Measurements from ENCODE around the gene ZNF500. TPM values are rescaled to one million over a fixed set of nuclear protein-coding genes. Genes with fewer than 3 reads are reported as not detected.

ZNF500 gene
- total and polyA plus RNA-seq, 2 of the 4 experiments (the other 2 are of a cell fraction): 4.5 to 5.9 TPM

GRCh38 chr16:4718466-4718865, 48.5 kb downstream of the ZNF500 start:
- no peak overlapping the region for H2AFZ ChIP-seq (replicated peaks; ENCODE audit: low read length, poor library complexity)
- dilution Hi-C loops (cut with HindIII; ENCODE audit: low sequenced_read_pairs, unreplicated experiment): no loop called here
- intact Hi-C loops (cut with micrococcal nuclease): no loop called here
- peak overlapping the region; percentile 28 for H2AK9ac ChIP-seq (replicated peaks; ENCODE audit: low read depth, low read length, poor library complexity)
- peaks cover 0 to 20% of the 10 kb centered on the region in 2 experiments; a peak in 2 of 4 replicates for H3K79me1 ChIP-seq (ENCODE audit: low read depth in 1 of 2, low read length in 2 of 2)
- H2BK15ac ChIP-seq (ENCODE audit: low read depth, low read length): no peak overlapping the region
- DNase-seq: no peak
- H3K56ac ChIP-seq (ENCODE audit: extremely low read depth, insufficient read depth, low read length): no peak overlapping the region
- no peak overlapping the region for H2AK5ac ChIP-seq (ENCODE audit: low read depth, low read length)
- H4K8ac ChIP-seq (ENCODE audit: low read depth in 2 of 2, low read length in 2 of 2): no peak overlapping the region
- no TSS peak for BruUV-seq (replicated peaks)
- no peak overlapping the region for H3K18ac ChIP-seq (ENCODE audit: low read depth, low read length)
- WGBS, 2 experiments (ENCODE audit: extremely low coverage in 2 of 2, insufficient read length in 1 of 2): no CpG with 5 or more reads among the region's 5 CpGs
- POLR2A ChIA-PET (ENCODE audit: unreplicated experiment): no interaction called here
- no peaks in the 10 kb centered on the region for H3K9me3 ChIP-seq (ENCODE audit: control insufficient read depth, insufficient read depth, low read length)
- no peak overlapping the region for H4K91ac ChIP-seq (ENCODE audit: insufficient read depth, low read depth, low read length)
- H3K36me3 ChIP-seq (ENCODE audit: control insufficient read depth, insufficient read depth, low read length): peaks cover 29% of the 10 kb centered on the region
- H3K14ac ChIP-seq (replicated peaks; ENCODE audit: low read depth, low read length): no peak overlapping the region
- H3K4me3 ChIP-seq (ENCODE audit: insufficient read depth, low read depth, low read length): no peak overlapping the region
- H4K5ac ChIP-seq (ENCODE audit: low read depth, low read length): no peak overlapping the region
- CTCF ChIA-PET: no interaction called here
- H2BK120ac ChIP-seq (ENCODE audit: low read depth, low read length): no peak overlapping the region
- in situ Hi-C loops (cut with MboI; ENCODE audit: low sequenced_read_pairs): no loop called here
- H4K20me1 ChIP-seq (ENCODE audit: insufficient read depth, low read length): no peaks in the 10 kb centered on the region
- no peaks in the 10 kb centered on the region for H3K27me3 ChIP-seq (ENCODE audit: control insufficient read depth, insufficient read depth, low read length)
- no peak overlapping the region for H3K4me2 ChIP-seq (ENCODE audit: low read depth, low read length)
- H3K4ac ChIP-seq (ENCODE audit: low read depth, low read length): no peak overlapping the region
- no peak overlapping the region for H2BK20ac ChIP-seq (ENCODE audit: low read depth, low read length)
- H3K27ac ChIP-seq (ENCODE audit: insufficient read depth, low read length): no peak overlapping the region
- no peak overlapping the region for H3K23ac ChIP-seq (ENCODE audit: low read depth, low read length)
- no peak overlapping the region for H2BK5ac ChIP-seq (ENCODE audit: low read depth, low read length, poor library complexity, severe bottlenecking)
- no peaks in the 10 kb centered on the region for H3K9me1 ChIP-seq (ENCODE audit: insufficient read depth, low read length)
- H3K4me1 ChIP-seq (ENCODE audit: control insufficient read depth, insufficient read depth, low read length): no peaks in the 10 kb centered on the region
- no peak for ATAC-seq (ENCODE audit: low read depth)
- TF ChIP-seq MAFK (IDR thresholded peaks at IDR 0.05; ENCODE audit: low read depth, low read length) (no peak), NFE2L2 (IDR thresholded peaks at IDR 0.05; ENCODE audit: low read depth, low read length) (no peak), RFX5 (IDR thresholded peaks at IDR 0.05; ENCODE audit: low read depth, low read length) (no peak), RCOR1 (IDR thresholded peaks at IDR 0.05; ENCODE audit: insufficient replicate concordance, low read length) (no peak), POLR2A (IDR thresholded peaks at IDR 0.05; ENCODE audit: low read depth, low read length) (no peak), CTCF (conservative IDR thresholded peaks at IDR 0.05; ENCODE audit: low read depth, low read length) (no peak), SMC3 (IDR thresholded peaks at IDR 0.05; ENCODE audit: low read depth, low read length) (no peak), ELK1 (IDR thresholded peaks at IDR 0.05; ENCODE audit: borderline replicate concordance, low read depth, low read length) (no peak)
- H3K9ac ChIP-seq (ENCODE audit: low read depth, low read length): no peak overlapping the region
